DOHH2 (cell line): ENCODE measurements around the gene THTPA.

Experiments
- H3F3A ChIP-seq: fragments of 200-600 bp; sonication (generic), shearing (Covaris generic); 2 replicates; pipeline ENCODE4 v1.6.0; 2016; ENCODE audit warnings: antibody characterized with exemption, mild to moderate bottlenecking; ENCODE audit not compliant: control insufficient read depth, insufficient read depth
- H3K27ac ChIP-seq: fragments of 200-600 bp; sonication (generic); 2 replicates; pipeline ENCODE4 v1.5.1; 2014; ENCODE audit warnings: low read depth, mild to moderate bottlenecking, low read length, moderate library complexity
- H3K27me3 ChIP-seq: fragments of 200-600 bp; sonication (generic); 2 replicates; pipeline ENCODE4 v1.6.1; 2014; ENCODE audit warnings: mild to moderate bottlenecking, low read length, mixed read lengths; ENCODE audit not compliant: control insufficient read depth
- H3K36me3 ChIP-seq: fragments of 200-600 bp; sonication (generic); 2 replicates; pipeline ENCODE4 v1.6.1; 2014; ENCODE audit warnings: mild to moderate bottlenecking, low read length, moderate library complexity, mixed read lengths; ENCODE audit not compliant: control insufficient read depth
- H3K4me1 ChIP-seq: fragments of 200-600 bp; sonication (generic); 2 replicates; pipeline ENCODE4 v1.6.1; 2014; ENCODE audit warnings: mild to moderate bottlenecking, low read length, mixed read lengths; ENCODE audit not compliant: control insufficient read depth
- H3K4me2 ChIP-seq: fragments of 200-600 bp; sonication (generic); 2 replicates; pipeline ENCODE4 v1.6.0; 2014; ENCODE audit warnings: mild to moderate bottlenecking, low read length, moderate library complexity
- H3K4me3 ChIP-seq: fragments of 200-600 bp; sonication (generic); 2 replicates; pipeline ENCODE4 v1.5.1; 2014; ENCODE audit warnings: mild to moderate bottlenecking, low read length, mixed read lengths
- H3K79me2 ChIP-seq: fragments of 200-600 bp; sonication (generic); 2 replicates; pipeline ENCODE4 v1.6.1; 2014; ENCODE audit warnings: mild to moderate bottlenecking, low read length, mixed read lengths; ENCODE audit not compliant: control insufficient read depth
- H3K9me2 ChIP-seq: fragments of 200-600 bp; sonication (generic); replicated peaks from 2 replicates; pipeline ENCODE4 v1.6.1; 2014; ENCODE audit warnings: mild to moderate bottlenecking, low read length, mixed read lengths; ENCODE audit not compliant: control insufficient read depth
- H3K9me3 ChIP-seq: fragments of 200-600 bp; sonication (generic); 2 replicates; pipeline ENCODE4 v1.6.1; 2014; ENCODE audit warnings: antibody characterized with exemption, low read length, mixed read lengths; ENCODE audit not compliant: control insufficient read depth, insufficient read depth
- H4K20me1 ChIP-seq: fragments of 200-600 bp; sonication (generic); 2 replicates; pipeline ENCODE4 v1.6.0; 2014; ENCODE audit warnings: low read depth, mild to moderate bottlenecking, antibody characterized with exemption, low read length, moderate library complexity; ENCODE audit not compliant: control insufficient read depth, insufficient read depth
- EZH2phosphoT487 ChIP-seq: fragments of 200-600 bp; sonication (generic); IDR thresholded peaks from 2 replicates; pipeline ENCODE4 v1.6.1; 2017; ENCODE audit warnings: borderline replicate concordance, mild to moderate bottlenecking, antibody characterized with exemption, low read length, moderate library complexity, mixed read lengths
- TF ChIP-seq, protein P1 (sequence below): fragments of 200-600 bp; sonication (generic); IDR thresholded peaks from one replicate; pipeline ENCODE4 v1.5.1; 2014; ENCODE audit warnings: antibody characterized with exemption, mild to moderate bottlenecking, low read depth, low read length; ENCODE audit not compliant: poor library complexity, severe bottlenecking

Gene THTPA

DNA sequence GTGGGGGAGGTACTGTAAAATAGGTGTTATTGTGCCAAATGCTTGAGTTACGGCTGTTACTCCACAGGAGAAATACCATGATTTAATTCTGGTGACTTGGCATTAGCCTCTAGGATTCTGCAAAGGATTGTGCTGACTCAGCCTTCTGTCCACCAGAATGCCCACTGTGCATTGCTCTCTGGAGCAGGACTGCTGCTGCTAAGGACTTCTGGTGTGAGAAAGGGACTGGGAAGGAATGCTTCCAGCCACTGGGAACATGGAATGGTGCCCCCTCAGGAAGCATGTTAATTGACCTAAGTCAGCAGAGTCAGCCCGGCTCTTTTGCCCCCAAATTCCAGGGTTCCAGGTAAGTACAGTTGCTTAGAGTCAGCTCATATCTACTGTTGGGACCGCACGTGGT lies 37.4 kb upstream of the THTPA start:
- Histone ChIP-seq H3K4me2 (no peak overlapping the region), H3K9me3 (no peaks in the 10 kb centered on the region), H3K79me2 (no peaks in the 10 kb centered on the region), H3K9me2 (no peaks in the 10 kb centered on the region), H3F3A (no peaks in the 10 kb centered on the region), H3K4me3 (no peak overlapping the region), H3K27ac (no peak overlapping the region), H4K20me1 (no peaks in the 10 kb centered on the region), H3K27me3 (no peaks in the 10 kb centered on the region), H3K4me1 (no peaks in the 10 kb centered on the region), H3K36me3 (no peaks in the 10 kb centered on the region)
- TF ChIP-seq EZH2phosphoT487: no peak
- TF ChIP-seq, protein P1, sequence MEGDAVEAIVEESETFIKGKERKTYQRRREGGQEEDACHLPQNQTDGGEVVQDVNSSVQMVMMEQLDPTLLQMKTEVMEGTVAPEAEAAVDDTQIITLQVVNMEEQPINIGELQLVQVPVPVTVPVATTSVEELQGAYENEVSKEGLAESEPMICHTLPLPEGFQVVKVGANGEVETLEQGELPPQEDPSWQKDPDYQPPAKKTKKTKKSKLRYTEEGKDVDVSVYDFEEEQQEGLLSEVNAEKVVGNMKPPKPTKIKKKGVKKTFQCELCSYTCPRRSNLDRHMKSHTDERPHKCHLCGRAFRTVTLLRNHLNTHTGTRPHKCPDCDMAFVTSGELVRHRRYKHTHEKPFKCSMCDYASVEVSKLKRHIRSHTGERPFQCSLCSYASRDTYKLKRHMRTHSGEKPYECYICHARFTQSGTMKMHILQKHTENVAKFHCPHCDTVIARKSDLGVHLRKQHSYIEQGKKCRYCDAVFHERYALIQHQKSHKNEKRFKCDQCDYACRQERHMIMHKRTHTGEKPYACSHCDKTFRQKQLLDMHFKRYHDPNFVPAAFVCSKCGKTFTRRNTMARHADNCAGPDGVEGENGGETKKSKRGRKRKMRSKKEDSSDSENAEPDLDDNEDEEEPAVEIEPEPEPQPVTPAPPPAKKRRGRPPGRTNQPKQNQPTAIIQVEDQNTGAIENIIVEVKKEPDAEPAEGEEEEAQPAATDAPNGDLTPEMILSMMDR: no peak

- H3K27ac ChIP-seq: no peak overlapping the region
- H3F3A ChIP-seq: no peaks in the 10 kb centered on the region
- no peaks in the 10 kb centered on the region for H4K20me1 ChIP-seq
- no peak for TF ChIP-seq EZH2phosphoT487
- no peaks in the 10 kb centered on the region for H3K4me1 ChIP-seq
- H3K4me3 ChIP-seq: no peak overlapping the region
- H3K79me2 ChIP-seq: no peaks in the 10 kb centered on the region
- no peaks in the 10 kb centered on the region for H3K9me2 ChIP-seq
- H3K36me3 ChIP-seq: no peaks in the 10 kb centered on the region
- no peaks in the 10 kb centered on the region for H3K9me3 ChIP-seq
- no peaks in the 10 kb centered on the region for H3K27me3 ChIP-seq
- no peak overlapping the region for H3K4me2 ChIP-seq
These were observed 35.1 kb upstream of the THTPA start for GRCh38 chr14:23520899-23521533.

DNA sequence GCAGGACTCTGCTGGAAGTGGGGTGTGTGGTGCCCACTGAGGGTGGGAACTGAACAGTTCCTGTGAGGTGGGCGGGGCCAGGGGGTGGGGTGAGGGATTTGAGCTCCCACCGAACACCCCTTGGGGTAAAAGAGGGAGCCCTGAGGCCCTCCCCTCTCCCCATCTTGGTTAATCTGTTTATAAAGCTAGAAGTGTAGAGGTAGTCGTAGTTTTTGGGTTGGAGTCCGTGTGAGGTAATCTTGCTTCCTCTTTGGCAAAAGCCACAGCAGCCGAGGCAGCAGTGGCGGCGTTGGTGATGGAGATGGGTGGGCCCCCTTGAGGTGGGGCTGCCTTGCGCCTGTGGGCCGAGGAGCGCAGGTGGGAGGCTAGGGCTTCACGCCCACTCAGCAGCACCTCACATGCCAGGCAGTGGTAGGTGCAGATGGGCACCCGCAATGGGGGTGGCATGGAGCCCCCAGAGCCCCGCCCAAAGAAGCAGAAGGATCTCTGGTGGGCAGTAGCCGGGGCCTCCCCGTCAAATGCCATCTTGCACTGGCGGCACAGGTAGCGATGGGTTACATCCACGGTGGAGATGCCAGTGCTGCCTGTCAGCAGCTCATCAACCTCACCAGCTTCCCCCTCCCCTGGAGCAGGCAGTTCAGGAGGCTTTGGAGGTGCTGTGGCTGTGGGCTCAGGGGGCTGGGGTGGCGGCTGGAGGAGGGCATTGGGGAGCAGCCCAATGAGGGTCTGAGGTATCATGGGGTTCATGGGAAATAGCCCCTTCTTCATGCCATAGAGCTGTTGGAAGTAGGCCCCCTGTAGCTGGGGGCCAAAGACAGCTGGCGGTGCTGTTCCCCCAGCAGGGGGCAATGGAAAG lies 34.1 kb upstream of the THTPA start:
- Histone ChIP-seq H3K4me3 (no peak overlapping the region), H3K27me3 (no peaks in the 10 kb centered on the region), H3K36me3 (no peaks in the 10 kb centered on the region), H3K9me3 (no peaks in the 10 kb centered on the region), H3F3A (no peaks in the 10 kb centered on the region), H3K27ac (no peak overlapping the region), H3K4me1 (no peaks in the 10 kb centered on the region), H3K4me2 (no peak overlapping the region), H3K9me2 (no peaks in the 10 kb centered on the region), H4K20me1 (no peaks in the 10 kb centered on the region), H3K79me2 (no peaks in the 10 kb centered on the region)
- TF ChIP-seq, protein P1: no peak
- TF ChIP-seq EZH2phosphoT487: no peak

DNA sequence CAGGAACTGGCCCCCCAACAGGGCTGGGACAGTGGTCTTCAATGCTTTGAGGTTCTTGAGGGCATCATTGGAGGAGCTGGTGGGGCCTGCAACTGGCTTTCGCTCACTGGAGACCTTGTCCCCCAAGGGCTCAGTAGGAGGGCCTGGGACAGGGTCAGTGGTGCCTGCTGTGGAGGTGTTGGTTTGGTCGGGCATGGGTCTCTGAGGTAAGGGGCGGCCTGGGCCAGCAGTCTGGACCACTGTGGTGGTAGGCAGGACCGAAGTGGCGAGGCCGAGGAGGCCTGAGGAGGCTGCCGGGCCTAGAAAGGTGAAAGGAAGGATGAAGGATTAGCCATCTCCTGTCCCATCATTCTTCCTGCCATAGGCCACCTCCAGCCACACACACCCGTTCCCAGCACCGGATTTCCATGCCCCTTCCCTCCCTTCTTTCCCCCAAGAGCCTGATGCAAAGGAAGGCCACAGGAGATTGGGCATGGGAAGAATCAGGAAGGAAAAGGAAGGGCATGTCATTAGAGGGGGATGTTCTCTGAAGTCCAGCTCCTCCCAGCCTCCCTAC lies 33.4 kb upstream of the THTPA start:
- no peaks in the 10 kb centered on the region for H3K9me3 ChIP-seq
- no peaks in the 10 kb centered on the region for H3K4me1 ChIP-seq
- TF ChIP-seq, protein P1: no peak
- no peak for TF ChIP-seq EZH2phosphoT487
- H4K20me1 ChIP-seq: no peaks in the 10 kb centered on the region
- H3K36me3 ChIP-seq: no peaks in the 10 kb centered on the region
- H3F3A ChIP-seq: no peaks in the 10 kb centered on the region
- H3K9me2 ChIP-seq: no peaks in the 10 kb centered on the region
- H3K4me3 ChIP-seq: no peak overlapping the region
- no peaks in the 10 kb centered on the region for H3K79me2 ChIP-seq
- no peak overlapping the region for H3K4me2 ChIP-seq
- H3K27ac ChIP-seq: no peak overlapping the region
- no peaks in the 10 kb centered on the region for H3K27me3 ChIP-seq
